HG03066 (cell line): ENCODE results near the gene RCBTB2.
"Not testable (repeated sequence)": the region's sequence is repeated elsewhere in the genome, so short reads cannot be mapped to it uniquely, and the experiment has no call there.

Experiments
- ATAC-seq: cut with Tn5 transposase; IDR thresholded peaks from one replicate; pipeline ENCODE4 v1.9.1; 2021; ENCODE audit warnings: low read depth; ENCODE audit not compliant: unreplicated experiment

The RCBTB2 gene

DNA sequence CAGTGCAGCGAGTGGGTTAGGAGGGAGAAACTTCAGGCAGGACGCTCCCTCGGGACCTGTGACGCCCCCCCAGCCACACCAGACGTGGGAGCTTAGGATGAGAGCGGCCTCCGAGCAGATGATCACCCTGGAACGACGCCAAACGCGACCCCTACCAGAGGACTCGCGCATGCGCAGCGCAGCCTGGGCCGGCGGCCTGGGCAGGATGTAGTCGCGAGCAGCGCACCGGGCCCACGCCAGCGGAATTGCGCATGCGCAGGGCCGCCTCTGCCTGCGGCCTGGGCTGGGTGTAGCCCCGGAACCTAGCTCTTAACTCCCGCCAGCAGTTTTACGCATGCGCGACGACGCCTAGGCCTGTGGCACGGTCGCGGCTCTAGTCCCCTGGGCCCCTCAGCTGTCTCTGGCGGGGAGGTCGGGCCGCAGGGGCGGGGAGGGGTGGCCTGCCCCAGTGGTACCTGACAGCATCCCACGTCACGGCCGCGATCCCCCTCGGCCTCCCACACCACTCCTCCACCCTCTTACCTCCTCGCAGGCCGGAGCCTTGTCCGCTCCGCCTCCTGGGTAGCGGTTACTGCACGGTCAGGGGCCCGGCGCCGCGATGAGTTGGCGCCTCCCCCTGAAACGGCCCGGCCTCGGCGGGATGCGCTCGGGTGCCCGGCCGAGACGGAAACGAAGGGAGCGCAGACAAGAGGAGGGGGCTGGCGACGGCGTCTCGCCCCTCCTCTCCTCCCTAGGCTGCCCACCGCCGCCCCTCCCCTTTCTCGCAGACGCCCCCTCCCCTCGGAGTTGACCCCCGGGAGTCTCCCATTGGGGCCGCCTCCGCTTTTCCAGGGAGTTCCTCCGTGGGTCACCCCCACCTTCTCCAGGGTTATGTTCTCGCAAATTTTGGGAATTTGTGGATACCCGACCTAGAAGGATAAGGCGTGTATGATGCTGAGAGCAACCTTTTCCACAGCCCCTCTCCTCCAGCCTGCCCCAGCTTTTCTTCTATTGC is at the start of gene RCBTB2:
Gene RCBTB2 (minus strand): TSS at position 575 of the 994 bp plus-strand sequence. CDS start 11,141 bp downstream, outside the sequence.
- peak; percentile 76 for ATAC-seq

DNA sequence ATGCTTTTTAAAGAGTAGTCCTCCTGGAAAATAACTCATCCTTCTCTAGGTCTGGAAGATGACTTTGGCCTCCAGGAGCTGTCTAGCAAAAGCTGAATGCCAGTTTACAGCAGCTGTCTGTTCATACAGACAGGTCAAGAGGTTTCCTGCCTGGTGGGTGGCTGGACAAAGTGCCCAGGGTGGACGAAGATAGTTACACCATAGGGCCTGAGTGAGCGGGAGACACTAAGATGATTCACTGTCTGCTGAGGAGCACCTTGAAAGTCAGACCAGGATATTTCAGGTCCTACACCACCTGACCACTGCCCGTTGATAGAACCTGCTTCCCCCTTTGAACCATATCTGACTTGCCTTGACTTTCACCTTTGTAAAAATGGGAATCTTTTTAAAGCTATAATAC is 49.2 kb upstream of the RCBTB2 start:
- no peak for ATAC-seq

DNA sequence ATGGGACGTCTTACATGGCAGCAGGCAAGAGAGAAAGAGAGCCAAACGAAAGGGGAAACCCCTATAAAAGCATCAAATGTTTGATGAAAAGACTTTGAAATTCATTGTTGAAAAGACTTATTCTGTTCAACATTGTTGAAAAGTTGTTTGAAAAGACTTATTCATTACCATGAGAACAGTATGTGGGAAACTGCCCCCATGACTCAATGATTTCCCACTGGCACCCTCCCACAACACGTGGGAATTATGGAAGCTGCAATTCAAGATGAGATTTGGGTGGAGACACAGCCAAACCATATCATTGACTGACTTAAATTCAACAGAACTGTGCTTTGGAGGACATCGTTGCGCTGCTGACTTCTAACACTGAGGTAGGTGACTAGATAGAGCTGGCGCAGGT is 48.0 kb upstream of the RCBTB2 start:
- no peak for ATAC-seq

DNA sequence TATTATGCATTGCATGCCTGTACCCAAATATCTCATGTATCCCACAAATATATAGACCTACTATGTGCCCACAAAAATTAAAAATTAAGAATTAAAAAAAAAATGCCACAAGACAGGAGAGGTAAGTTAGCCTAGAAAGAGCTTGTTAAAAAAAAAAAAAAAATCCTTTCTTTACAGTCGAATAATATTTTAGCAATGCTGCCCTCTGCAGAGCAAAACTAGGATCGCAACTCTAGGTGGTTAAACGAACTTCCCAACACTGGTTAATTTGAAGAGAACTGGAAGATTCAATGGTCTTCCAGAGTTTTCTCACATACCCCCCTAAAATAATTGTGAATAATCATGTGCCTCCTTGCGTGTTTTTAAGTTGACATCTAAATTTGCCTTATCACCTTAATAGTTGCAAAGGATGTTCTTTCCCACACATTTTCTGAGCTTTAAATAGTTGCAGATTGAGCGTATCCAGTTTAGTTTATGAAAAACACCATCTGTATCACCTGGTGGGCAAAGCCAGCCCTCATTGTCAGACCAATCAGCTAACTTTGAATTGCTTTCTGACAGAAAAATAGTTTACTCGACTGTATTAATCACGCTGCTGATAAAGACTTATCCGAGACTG is 47.4 kb upstream of the RCBTB2 start:
- ATAC-seq, result no peak

DNA sequence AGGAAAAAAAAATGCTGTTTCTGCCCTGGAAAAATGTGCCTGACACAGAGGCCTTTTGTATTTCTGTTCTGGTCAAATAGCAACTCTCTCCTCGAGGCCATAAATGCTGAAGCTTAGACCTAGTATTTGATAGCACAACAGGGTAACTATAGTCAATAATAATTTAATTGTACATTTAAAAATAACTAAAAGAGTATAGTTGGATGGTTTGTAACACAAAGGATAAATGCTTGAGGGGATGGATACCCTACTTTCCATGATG is 47.0 kb upstream of the RCBTB2 start:
- ATAC-seq, result not testable (repeated sequence)

DNA sequence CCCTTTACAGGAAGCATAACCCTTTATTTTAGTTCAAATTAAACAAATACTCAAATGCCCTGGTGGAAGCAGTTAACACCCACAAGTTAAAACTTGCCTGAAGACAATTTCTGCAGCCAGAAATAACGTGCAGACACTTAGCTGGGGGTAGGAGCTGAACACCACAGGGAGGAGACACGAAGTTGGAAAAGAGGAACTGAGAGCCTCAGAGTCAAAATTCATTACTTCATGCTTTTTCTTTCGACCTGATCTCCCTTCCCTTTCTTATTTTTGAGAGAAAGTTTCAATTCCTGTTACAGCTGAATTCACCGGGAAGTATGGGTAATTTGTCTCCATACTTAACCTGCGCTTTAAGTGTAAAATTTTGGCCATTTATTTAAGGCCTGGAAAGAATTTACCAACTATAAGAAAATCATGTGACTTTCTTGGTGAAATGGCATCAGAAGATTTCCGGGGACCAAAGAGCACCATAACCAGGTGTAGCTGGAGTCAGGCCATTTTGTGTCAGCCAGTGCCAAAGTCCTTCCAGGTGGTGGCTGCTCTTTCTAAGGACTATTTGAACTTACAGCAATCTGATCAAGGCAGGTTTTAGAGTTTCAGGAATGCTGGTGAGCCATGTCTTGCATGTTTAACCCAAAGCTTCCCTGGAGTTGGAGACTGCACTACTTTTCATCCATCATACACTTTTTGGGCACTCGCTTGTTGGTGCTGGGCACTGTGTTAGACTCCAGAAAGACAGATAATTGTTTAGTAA is 46.5 kb upstream of the RCBTB2 start:
- ATAC-seq, result peak; percentile 68

DNA sequence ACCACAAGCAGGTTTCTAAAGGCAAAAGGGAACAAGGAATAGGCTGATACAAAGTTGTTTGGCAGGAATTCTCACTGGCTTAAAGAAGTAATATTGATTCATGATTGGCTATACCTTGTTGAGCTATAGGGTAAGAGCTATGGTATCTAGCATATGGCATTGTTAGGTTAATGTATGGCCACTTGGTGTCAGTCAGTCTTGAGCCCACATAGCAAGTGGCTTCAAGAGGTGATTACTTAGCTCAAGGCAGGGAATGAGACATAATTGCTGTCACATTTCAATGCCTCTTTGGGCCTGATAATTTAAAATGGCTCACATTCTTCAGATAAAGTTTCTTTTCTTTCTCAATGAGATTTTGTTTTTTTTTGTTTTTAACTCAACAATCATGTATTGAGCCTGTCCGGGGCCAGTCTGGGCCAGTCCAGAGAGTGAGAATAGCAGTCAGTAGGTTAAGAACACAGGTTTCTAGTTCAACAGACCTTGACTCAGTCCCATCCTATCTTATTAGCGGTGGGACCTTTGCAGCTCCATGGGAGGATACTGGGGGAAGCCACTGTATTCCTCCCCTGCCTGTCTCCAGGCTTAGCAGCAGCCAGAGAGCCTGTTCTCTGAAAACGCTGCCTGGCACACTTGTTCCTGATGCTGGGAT is 45.8 kb upstream of the RCBTB2 start:
- peak; percentile 70 for ATAC-seq

DNA sequence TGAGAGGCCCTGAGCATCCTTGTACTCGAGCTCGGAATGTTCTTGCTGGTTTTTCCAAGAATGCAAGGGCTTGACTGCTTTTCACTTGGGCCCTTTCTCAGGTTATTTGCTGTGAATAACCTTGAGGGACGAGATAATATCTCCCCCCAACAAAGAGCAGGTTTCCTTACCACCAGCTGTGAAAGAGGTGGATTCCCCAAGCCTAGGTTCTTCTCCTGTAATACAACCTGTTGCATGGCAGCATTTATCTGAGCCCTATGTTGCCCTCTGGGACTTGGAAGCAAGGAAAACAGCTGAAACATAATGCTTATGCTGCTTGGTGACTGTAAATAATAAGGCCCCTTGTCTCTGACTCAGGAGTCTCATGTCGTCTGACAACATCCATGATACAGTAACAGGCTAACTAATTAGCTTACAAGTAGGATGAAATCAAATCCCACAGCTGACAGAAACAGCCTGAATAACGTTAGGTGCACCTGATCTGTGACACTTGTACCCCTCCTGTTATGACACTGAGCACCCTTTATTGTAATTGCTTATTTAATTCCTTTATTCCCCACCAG is 43.6 kb upstream of the RCBTB2 start:
- ATAC-seq, result no peak

DNA sequence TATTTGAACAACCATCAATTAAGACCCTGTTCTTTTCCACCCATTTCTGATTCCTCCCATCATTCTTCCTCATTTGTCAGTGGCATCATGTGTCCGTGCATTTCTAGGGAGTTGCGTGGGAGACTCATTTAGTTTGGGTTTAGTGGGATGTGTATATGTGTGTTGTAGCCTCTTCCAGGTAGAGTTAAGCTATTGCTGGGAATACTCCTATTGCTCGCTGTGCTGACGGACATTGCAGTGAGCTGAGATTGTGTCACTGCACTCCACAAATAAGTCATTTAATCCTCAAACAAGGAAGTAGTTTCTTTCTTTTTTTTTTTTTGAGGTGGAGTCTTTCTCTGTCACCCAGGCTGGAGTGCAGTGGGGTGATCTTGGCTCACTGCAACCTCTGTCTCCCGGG is 42.2 kb upstream of the RCBTB2 start:
- ATAC-seq, result no peak

DNA sequence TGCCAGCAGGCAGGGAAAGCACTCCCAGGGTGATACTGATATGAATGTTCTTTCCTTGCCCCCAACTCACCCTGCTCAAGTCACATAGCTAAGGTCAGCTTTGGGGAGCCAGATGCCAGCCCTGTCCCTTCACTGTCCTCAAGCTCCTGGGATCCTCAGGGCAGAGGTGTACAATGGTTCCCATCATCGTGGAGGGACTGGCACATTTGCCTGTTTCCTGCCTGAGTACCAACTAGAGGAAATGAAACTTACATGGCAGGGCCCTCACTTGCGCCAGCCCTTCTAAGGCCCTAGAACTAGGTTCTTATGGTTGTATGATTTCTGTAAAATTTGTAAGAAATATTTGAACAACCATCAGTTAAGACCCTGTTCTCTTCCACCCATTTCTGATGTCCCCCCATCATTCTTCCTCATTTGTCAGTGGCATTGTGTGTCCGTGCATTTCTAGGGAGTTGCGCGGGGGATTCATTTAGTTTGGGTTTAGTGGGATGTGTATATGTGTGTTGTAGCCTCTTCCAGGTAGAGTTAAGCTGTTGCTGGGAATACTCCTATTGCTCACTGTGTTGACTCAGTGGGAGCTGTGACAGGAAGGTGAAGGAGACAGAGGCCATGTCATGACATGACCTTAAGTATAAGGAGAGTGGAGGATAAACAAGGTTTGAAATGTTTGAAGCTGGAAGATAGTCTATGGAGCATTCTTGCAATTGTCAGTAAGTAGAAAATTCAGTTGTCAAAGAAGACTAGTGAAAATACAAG is 41.3 kb upstream of the RCBTB2 start:
- ATAC-seq, result no peak

DNA sequence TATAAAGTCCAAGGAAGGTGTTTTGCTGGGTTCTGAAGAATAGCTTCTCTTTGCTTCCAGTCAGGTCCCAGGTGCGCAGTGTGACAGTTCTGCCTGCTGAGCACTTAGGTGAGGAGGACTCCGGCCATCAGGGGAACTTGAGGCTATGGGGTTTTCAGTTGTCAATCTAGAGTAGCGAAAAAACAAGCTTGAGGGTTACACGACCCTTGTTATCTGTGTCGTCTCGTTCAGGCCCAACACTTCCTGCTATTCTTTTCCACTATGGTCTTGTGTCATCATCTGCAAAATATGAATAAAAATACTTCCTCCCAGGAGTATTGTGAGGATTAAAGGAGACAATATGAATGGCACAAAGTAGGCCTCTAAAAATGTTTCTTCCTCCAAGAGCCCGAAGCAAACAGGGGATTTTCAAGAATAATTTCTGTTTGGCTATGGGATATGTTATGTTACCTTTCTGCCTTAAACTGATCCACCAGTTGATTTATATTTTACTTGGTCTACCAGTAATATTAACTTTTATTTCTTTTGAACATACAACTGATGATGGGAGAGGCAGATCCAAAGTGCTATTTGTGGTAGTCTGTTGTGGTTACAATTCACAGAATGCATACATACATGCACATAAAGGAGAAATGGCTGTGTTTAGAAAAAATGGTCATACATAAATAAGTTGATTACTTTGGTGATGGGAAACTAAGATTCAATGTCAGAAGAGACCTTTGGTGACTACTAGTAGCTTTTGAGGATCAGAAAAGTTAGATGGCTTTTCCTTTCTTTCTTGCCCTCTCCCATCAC is 40.5 kb upstream of the RCBTB2 start:
- no peak for ATAC-seq

DNA sequence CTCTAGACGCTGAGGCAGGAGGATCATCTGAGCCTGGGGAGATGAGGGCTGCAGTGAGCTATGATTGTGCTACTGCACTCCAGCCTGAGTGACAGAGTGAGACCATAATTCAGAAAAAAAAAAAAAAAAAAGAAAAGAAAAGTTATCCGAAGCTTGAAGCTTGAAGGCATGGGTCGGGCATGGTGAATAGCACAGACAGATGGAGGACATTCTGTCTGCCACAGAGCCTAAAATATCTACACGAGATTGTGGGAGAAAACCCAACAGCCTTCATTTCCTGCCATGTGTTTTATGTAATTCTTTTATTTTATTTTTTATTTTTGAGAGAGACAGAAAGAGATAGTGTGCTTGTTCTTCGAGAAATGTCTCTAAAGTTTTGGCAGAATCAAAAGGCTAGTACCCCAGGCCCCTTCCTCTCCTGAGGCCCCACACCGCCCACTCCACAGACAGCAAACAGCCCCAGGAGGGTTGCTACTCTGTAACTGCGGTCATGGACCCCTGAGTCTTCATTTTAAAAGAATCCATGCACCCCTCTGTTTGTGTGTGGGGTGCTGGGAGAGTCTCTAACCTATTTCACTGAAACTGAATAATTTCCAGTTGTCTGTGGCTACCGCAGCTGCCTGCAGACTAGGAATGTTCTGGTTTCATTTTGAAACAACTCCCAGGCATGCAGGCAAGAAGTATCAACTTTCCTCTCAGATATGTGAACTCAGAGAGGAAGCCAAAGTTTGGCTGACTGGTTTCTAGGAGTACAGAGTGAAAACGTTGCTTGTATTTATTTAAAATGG is 38.4 kb upstream of the RCBTB2 start:
- peak; percentile 45 for ATAC-seq

DNA sequence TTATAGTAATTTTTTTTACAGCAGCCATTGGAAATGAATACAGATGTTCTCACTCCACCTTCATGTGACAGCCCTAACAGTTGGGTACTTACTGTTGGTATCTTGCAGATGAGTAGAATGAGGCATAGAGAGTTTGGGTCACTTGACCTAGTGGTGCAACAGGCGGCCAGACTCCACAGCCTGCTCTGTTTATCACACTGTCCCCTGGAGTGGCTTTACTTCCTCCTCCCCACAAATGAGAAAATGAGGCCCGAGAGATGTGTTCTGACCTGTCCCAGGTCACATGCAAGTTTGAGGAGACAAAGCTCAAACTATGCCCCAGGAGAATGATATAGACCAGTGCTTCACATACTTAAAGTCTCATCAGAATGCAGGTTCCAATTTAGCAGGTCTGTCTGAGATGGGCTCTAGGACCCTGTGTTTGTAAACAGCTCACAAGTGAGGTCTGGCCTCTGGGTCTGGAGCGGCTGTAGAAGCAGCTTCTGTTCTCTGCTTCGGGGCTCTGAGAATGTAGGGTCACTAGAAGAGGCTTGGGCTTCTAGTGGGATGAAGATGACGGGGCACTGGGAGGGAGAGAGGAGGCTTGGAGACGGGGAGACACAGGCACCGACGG is 37.4 kb upstream of the RCBTB2 start:
- no peak for ATAC-seq

DNA sequence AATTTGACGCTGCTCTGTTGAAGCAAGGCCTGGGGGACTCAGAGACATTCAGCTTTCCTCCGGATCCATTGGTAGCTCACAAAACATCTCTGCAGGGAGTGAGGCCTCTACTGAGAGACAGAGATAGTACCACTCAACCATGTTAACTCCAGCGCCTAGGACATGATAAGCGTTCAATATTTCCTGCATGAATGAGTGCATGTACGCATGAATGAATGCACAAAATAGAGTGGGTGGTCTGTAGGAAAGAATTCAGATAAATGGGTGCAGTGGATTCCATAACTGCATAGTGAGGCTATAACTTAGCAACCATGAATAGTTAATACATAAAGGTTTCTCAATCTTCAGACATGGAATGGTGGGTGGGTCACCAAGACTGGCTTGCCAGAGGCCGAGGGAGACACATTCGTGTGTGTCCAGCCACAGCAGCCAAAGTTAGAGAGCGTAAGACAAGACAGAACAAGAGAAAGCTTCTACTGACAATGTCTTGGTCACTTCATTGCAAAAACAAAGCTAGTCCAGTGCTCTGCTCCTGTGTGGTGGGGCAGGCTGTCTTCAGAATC is 36.3 kb upstream of the RCBTB2 start:
- no peak for ATAC-seq

DNA sequence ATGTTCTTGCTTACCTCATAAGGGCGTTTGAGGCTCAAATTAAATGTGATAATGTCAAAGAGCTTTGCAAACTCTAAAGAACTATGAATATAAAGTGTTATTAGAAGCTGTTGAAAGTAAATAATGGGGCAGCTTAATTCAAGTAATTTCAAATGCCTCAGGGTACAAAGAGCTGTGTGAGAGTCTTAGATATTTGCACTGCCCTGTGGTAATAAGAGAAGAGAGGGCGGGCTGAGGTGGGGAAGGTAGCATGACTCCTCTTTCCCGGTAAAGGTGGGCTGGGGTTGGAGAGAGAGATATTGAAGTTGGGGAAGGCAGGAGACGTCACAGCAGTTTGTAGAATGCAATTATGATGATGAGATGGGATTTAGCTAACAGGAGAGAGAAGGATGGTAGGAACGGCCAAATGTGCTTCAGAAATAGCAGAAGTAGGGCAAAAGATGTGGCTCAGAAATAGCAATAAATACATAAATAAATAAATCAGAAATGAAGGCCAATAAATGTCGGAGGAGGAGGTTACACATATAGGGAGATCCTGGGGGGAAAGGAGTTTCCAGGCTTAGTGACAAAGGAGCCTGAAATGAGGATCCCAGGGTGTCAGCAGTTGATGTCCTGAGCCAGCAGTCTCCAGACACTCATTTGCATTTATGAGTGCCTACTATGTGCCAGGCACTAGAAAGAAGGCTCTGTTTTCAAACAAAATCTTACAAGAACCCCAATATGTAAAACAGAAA is 35.7 kb upstream of the RCBTB2 start:
- no peak for ATAC-seq

DNA sequence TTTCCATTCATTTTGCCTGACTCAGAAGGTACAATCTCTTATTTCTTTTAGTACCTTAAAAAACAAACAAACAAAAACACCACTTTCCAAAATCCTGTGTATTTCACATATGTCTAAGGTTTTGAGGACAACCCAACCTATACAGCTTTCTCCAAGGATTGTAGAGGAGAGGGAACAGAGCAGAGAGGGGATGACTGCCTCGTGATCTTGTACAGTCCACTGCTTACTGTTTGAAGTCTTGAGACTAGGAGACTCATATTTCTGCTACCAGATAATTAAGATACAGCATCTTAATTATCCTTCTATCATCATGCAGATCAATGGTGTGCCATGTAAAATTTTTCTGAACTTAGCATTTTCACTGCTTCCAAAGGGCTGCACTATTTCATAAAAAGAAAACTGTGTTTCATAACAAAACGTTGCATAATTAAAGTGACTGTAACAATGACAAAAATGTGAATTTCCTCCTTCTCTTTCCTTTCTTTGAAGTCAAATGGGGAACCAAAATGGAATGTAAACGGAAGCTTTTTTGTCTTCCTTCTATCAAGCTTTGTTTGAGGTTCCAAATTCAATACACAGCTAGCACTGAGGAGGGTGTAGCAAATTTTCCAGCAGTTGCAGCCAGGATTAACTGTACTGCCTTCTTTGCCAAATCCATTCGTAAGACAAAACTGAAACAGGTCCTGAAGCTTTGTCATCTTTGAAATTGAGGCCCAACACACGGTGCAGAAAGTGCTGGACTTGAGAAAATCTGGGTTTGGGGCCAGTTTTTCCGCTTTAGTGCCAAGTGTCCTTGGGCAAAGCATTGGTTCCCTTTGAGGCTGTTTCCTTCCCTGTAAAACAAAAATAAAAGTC is 34.9 kb upstream of the RCBTB2 start:
- no peak for ATAC-seq
